Superior temporal gyrus (tissue), 1 donor: ENCODE measurements around the gene OSGIN1.

ENCODE experiments used
- DNase-seq: peaks from one replicate; pipeline ENCODE4 v3.0.0-alpha.2; 2016; ENCODE audit errors: extremely low spot score

The OSGIN1 gene, protein sequence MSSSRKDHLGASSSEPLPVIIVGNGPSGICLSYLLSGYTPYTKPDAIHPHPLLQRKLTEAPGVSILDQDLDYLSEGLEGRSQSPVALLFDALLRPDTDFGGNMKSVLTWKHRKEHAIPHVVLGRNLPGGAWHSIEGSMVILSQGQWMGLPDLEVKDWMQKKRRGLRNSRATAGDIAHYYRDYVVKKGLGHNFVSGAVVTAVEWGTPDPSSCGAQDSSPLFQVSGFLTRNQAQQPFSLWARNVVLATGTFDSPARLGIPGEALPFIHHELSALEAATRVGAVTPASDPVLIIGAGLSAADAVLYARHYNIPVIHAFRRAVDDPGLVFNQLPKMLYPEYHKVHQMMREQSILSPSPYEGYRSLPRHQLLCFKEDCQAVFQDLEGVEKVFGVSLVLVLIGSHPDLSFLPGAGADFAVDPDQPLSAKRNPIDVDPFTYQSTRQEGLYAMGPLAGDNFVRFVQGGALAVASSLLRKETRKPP

DNA sequence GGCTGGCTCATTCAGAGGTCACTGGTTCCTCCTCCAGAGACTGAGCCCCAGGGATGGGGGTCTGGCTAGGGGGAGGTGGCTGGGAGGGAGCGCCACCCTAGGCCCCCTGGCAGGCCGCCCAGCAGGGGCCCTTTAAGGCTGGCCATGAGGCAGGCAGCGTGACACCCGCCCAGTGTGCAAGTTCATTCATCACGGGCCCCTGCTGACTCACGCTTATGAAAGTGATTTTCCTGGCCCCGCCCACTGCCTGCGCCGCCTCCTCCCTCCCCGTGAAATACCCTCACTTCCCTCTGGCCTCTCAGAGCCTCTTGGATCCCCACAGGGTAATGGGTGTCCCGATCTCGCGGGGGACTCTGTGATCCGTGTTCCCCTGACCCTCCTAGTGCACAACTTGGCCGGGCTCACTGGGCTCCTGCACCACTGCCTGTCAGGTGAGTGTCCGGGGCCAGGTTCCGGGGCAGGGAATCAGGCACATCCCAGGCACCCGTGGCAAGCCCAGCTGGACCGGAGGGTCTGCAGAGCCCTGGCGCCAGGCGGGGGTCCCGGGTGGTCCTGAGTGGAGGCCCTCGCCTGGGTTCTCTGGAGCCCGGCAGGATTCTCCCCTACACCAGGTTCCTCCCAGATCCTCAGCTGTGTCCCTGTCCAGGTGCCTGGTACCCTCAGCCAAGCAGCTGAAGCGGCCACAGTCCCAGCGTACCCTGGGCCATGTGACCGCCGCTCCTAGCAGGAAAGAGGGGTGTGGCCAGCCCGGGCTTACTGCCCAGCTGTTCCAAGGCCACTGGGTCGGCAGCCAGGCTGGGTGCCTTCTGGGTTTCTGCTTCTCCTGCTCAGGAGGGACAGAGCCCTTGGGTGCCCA, at the start of gene OSGIN1:
TSS of gene OSGIN1 (plus strand) at position 301 of the 856 bp plus-strand sequence. CDS start 4,432 bp downstream, outside the sequence.
- peak; percentile 78 for DNase-seq

DNA sequence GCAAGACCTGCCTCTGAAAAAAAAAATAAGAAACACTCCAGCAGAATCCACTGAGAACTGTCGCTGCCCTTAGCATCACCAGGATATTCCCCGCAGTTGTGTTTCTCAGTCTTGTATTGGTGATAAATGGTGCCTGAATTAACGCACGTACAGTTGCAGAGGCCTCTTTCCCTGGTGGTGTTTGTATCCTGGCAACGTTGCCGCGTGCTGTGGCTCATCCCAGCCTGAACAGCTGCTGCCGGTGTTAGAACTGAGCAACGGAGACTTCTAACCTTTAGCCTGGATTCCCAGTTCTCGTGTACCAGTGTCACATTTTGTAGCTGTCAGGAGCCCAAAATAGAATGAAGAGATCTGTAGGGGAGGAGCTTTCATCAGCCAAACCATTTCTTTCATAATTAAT, 49.3 kb upstream of the OSGIN1 start:
- DNase-seq = peak; percentile 24

DNA sequence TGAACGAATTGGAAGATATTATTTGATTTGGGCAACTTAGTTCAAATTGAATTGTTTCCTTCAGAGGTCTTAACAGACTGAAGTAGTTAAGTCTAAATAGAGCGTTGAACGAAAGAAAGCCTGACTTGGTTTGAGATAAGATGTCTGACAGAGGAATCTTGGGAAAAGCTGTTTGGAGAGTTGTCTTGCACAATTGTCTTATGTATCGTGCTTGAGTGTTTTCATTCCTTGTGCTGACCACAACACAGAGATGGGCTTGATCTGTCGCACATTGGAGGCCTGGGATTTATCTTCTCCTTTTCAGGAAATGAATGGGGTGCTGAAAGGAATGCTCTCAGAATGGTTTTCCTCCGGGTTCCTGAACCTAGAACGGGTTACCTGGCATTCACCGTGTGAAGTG, 46.4 kb upstream of the OSGIN1 start:
- no peak for DNase-seq

DNA sequence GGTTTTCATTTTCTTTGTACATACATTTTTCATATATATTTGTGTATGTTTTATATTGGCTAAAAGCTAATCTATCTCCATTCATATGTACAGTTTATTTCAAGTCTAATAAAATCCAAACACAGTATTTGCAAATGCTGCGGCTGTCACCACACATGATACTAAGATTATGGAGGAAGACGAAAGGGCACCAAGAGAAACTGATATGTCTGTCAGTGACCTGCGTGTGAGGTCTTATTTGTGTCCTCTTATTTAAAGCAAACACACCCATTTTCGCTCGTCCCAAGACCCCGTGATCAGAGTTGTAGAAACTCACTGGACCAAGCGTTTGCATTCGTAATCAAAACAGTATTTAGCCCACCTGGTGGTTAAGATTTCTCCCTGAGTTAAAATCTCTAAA, 45.9 kb upstream of the OSGIN1 start:
- no peak for DNase-seq

DNA sequence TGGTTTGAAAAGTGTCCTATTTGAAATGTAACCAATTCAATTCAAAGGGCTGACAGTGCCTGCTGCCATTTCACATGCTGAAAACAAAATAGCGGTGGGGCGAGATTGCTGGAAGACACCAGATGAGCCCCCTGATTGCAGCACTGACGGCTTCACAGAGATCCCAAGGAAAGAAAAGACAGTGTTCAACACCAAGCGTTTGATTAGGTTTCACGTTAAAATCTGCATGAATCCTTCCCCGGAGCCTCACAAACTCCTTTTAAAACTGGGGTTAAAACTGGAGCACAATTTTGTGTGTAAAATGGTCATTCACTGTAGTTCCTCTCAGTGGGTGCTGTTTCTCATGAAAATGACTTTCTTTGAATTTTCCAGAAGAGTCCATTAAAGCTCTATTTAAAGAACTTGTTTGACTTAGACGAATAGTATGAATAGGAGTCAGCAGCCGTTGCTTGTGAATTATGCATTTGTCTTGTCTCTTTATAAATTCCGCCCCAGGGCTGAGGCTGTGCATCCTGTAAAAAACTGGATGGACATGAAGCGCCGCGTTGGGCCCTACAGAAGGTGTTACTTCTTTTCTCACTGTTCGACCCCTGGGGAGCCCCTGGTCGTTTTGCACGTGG, 45.3 kb upstream of the OSGIN1 start:
- no peak for DNase-seq

DNA sequence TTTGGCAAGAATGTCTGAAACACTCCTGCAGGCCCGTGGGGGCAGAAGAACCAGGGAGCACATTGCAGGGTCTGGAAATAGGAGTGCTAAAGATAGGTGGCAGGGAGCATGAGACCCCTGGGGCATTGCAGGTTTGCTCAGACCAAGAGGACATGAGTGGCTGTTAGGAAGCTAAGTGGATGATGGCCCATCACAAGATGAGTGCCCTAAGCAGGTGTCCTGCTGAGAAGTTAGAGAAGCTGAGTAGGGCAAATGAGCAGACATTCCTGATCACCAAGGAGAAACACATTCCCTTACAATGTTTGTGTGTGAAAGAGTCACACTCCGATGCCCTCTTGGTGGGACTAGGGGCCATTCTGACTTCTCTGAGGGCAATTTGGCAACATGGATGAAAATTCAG, 44.2 kb upstream of the OSGIN1 start:
- DNase-seq = no peak

DNA sequence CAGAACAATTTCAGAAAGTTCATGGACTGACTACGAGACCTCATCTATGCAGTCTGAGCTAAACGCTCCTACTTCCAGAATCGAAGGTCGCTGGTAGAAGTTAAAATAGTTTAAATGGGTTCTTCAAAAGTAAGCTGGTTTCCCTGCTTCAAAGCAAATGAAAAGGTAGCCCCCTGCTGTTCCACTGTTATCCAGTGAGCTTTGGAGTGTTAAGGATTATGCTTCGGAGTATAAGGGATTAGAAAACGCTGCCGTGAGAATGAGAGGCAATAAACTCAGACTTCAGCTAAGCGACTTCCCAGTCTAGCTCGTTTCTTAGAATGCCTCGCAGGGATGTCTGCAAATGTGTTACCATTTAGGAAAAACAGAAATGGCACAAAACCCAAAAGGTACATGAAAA, 41.8 kb upstream of the OSGIN1 start:
- no peak for DNase-seq

DNA sequence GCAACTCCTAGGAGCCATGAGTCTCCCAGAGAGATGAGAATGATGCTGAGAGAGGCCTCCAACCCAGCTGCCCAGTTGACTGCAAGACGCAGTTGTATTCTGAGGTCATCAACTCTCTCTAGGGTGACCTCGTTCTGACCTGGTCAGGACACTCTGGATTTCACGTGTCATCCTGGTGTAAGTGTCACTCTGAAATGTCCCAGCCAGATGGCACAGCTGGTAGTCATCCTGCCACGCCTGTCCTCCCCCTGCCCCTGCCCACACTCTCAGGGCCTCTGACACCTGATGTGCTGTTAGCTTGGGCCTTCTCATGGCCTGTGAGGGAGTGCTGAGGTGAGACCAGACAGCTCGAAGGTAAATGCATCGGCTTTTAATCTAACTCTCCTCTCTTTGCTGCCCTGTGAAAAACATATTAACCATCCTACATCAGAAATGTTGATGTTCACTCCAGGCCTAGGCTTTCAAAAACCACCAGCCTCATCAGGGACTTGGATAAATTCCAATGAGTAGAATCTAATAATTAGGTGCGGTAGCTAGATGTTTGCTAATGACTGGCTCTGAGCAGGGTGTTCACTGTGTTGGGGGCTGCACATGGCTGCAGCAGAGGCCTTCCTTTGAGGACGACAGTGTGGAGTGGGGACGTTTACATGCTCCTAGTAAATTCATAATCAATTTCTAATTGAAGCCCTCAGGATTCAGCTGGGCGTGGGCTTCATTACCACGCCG, 40.4 kb upstream of the OSGIN1 start:
- no peak for DNase-seq

DNA sequence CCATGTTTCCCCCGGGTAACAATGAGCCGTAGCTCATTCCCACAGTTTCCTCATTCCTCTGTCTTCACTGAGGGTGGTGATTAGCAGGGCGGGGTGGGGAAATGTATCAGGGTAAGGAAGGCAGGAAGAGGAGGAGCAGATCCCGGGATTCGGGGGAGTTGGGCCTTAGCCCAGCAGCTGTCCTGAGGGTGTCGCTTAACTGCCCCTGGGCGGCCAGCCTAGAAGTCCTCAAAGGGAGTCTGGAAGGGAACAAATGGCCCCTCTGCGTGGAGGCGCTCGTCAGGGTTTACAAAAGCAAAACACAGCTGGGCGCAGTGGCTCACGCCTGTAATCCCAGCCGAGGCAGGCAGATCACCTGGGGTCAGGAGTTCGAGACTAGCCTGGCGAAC, 39.8 kb upstream of the OSGIN1 start:
- DNase-seq = no peak

DNA sequence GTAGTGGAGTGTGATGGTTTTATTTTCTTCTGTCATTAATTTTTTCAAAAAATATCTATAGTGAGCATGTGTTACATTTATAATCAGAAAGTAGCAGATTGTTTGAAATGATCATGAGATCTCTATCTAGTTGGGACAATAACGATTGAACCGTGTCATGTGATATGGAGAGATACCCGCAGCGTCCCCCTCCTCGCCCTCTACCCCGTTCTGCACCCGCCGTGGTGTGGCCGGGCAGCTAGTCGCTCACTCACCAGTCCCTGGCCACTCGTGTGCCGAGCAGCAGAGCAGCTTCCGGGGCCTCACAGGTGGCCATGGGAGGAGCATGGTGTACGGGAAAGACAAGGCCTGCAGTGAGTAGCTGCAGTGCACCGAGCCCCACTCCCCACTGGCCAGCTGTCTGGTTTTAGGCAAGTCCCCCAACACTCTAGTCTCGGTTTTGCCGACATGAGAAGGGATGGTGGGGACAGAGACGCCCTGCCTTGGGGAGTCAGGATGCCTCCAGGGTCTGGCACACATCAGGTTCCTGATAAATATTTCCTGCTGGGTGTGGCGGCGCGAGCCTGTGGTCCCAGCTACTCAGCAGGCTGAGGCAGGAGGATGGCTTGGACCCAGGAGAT, 38.8 kb upstream of the OSGIN1 start:
- DNase-seq = no peak

DNA sequence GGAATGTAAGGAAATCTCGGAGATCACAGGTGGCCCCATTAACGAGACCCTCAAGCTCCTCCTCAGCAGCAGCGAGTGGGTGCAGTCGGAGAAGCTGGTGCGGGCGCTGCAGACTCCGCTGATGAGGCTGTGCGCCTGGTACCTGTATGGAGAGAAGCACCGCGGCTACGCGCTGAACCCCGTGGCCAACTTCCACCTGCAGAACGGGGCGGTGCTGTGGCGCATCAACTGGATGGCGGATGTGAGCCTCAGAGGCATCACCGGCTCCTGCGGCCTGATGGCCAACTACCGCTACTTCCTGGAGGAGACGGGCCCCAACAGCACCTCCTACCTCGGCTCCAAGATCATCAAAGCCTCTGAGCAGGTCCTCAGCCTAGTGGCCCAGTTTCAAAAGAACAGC, 38.0 kb upstream of the OSGIN1 start:
- no peak for DNase-seq

DNA sequence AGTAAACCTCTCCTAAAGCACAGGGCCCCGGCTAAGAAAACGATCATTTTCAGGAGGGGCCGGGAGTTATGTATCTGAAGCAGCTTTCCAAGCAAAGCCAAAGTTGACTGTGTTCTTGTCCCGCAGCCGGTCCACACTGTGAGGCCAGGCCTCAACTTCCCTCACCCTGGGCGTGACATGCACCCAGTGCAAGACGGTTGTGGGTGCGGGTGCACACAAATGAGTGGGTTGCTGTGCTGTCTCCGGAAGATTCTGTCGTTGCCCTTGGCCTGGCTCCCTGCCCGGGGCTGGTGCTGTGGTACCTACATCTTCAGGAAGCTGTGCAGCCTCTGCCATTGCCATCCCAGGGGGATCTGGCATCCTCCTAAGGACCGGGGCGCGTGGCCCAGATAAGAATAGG, 37.5 kb upstream of the OSGIN1 start:
- DNase-seq = no peak

DNA sequence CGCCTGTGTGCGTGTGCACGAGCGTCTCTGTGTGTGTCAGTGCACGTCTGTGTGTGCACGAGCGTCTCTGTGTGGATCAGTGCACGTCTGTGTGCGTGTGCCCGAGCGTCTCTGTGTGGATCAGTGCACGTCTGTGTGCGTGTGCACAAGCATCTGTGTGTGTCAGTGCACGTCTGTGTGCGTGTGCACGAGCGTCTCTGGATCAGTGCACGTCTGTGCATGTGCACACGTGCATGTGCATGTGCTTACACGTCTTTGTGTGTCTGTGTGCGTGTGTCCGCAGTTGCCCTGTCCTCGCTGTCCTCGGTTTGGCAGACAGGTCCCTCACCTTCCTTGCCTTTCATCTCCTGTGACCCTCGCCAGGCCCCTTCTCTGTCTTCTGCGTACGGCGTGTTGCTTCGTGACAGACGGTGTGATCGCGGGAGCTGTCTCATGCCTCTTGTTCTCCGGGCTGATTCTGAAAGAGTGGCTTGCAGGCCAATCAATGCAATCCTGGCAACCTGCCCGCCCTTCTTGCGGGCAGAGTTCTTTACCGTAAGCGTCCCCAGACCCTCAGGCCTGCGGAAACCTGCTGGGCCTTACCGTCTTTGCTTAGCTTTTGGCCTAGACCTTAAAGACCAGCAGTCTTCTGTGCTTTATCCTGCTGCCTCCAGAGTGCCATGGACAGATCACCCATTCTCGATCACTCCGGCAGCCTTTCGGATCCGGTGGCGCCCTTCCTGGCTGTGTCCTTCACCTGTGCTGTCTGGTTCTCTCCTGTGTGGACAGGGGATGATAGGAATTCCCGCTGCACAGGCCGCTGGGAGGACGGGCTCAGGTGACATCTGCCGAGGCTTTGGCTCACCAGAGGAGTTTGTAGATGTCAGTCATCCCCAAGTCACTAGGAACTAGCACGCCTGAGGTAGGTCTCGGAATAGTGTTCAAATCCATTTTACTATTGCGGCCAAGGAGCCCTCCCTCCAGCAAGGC, 35.6 kb upstream of the OSGIN1 start:
- DNase-seq = no peak

DNA sequence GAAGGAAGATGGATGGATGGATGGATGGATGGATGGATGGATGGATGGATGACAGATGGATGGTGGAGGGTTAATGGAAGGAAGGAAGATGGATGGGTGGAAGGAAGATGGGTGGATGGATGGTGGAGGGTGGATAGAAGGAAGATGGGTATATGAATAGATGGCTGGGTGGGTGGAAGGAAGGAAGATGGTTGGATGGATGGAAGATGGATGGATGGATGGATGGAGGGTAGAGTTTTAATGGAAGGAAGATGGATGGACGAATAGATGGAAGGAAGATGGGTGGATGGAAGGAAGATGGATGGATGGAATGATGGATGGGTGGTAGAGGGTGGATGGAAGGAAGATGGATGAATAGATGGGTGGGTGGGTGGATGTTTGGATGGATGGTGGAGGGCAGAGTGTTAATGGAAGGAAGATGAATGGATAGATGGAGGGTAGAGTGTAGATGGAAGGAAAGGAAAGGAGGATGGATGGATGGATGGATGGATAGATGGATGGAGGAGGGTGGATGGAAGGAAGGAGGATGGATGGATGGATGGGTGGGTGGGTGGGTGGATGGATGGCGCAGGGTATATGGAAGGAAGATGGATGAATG, 32.0 kb upstream of the OSGIN1 start:
- DNase-seq = no peak

DNA sequence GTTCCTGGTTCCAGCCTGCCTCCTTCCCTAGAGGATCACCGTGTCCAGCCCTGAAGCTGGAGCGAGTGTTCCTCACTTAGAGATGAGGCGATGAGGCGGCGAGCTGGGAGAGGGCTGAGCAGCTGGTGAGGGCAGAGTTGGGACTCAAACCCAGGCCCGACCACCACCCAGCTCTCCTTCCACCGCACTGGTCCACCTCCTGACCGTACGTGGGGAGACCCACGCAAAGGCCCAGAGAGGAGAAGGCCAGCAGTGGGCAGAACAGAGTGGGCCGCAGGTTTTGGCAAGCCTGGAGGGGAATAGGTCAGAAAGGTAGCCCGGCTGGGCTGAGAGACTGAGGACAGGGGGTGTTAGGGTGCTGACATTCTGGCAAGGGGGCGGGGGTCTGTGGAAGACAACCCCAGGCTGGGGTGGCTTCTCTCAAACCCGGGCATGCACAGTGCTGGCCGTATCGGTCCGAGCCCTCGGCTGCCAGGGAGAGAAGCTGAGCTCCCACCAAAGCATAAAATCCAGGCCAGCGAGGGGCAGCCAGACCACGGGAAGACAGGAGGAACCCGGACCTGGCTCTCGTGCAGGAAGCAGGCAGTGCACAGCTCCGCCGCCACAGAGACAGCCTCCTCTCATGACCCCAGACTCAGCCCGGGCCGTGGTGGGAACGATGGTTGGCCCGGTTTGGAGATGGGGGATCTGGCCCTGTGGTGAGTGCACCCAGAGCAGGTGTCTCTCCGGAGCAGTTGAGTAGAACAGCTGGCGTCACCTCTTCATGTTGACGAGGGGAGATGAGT, 29.3 kb upstream of the OSGIN1 start:
- no peak for DNase-seq

DNA sequence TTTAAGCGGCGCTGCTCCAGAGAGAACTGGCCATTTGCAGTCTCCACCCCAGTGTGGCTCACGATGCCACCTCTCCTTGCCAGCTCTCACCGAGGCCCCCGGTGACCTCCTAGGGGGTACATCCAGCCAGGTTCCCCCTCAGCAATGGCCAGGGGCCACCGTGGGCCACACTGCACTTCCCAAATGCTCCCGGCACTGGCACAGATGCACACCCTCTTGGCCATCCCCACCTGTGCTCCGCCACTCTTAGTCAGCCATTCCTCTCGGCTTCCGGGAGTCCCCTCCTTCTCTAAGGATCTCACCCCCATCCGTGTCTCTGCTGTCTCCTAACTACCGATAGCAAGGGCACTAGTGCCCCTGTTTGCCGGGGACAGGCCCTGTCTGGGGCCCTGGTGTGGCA, 28.4 kb upstream of the OSGIN1 start:
- DNase-seq = no peak

DNA sequence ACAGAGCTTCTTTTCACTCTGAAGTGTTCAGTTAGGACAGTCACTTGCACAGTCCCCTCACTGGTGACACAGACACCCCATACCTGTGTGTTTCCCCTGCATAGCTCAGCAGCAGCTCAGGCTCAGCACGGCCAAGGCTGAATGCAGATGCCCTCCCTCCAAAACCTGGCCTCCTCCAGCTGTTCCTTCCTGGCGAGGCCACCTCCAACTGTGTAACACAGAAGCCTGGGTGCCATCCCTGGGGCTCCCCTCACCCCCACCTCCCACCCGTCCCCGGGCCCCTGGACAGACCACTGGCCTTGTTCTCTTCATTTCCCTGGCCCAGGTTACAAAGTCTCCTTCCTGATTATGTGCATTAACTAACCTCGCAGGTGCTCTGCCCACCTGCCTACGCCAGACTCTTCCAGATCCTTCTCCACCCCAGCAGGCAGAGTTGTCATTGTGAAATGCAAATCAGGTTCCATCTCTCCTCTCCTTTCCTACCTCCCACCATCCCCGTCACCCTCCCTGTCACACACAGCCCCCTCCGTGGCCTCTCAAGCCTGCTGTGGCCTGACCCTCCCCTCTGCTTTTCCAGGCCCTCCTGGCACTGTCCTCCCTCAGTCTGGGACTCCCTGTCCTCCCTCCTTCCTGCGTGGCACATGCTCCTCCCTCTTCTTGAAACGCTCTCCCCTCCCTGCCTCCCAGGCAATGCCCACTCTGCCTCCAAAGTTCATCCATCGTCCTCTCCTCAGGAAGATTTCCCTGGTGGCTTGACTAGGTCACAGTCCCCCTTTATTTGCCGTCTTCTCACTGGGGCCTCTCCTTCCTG, 27.7 kb upstream of the OSGIN1 start:
- no peak for DNase-seq
